Measurements from ENCODE around the gene NTSR2.

The NTSR2 gene

GRCh38 chr2:11699686-11700670 lies 30.0 kb upstream of the NTSR2 start:
- DNase-seq, result no peak

GRCh38 chr2:11698009-11698922 lies 28.3 kb upstream of the NTSR2 start:
- DNase-seq, result no peak

- DNase-seq, result no peak
Measured at GRCh38 chr2:11697103-11697871, 27.3 kb upstream of the NTSR2 start.

GRCh38 chr2:11696736-11697102 lies 26.7 kb upstream of the NTSR2 start:
- no peak for DNase-seq

- no peak for DNase-seq
Measured at GRCh38 chr2:11695576-11695975, 25.6 kb upstream of the NTSR2 start.

GRCh38 chr2:11692966-11693521 lies 23.0 kb upstream of the NTSR2 start:
- peak in 4 of 5 donors; percentile 43 to 62 (median 59) for DNase-seq

GRCh38 chr2:11691076-11691660 lies 21.2 kb upstream of the NTSR2 start:
- DNase-seq, result no peak

- DNase-seq, result peak; percentile 49 to 85 (median 71)
Measured at GRCh38 chr2:11688222-11689069, 18.5 kb upstream of the NTSR2 start.

- no peak for DNase-seq
Measured at GRCh38 chr2:11687736-11688135, 17.7 kb upstream of the NTSR2 start.

GRCh38 chr2:11685906-11686470 lies 16.0 kb upstream of the NTSR2 start:
- DNase-seq, result no peak

- no peak for DNase-seq
Measured at GRCh38 chr2:11684894-11685460, 15.0 kb upstream of the NTSR2 start.

- DNase-seq, result no peak
Measured at GRCh38 chr2:11683966-11684365, 14.0 kb upstream of the NTSR2 start.

- no peak for DNase-seq
Measured at GRCh38 chr2:11683476-11683875, 13.5 kb upstream of the NTSR2 start.

GRCh38 chr2:11682590-11682915 lies 12.6 kb upstream of the NTSR2 start:
- no peak for DNase-seq

GRCh38 chr2:11681722-11682589 lies 12.0 kb upstream of the NTSR2 start:
- DNase-seq, result peak in 3 of 5 donors; percentile 27 to 42 (median 35)

GRCh38 chr2:11680901-11681721 lies 11.1 kb upstream of the NTSR2 start:
- DNase-seq, result no peak

- DNase-seq, result no peak
Measured at GRCh38 chr2:11680182-11680900, 10.3 kb upstream of the NTSR2 start.

All from T-helper 1 cell (primary cell).